SU-DHL-6 (cell line): ENCODE measurements around the gene AKT3.

Experiments used
- EZH2phosphoT487 ChIP-seq: fragments of 200-600 bp; sonication (generic), shearing (Covaris generic); conservative IDR thresholded peaks from 2 replicates; pipeline ENCODE4 v1.6.1; 2018; ENCODE audit warnings: mild to moderate bottlenecking, antibody characterized with exemption, low read length, moderate library complexity, mixed read lengths
- TF ChIP-seq, protein P1 (sequence below): fragments of 200-600 bp; sonication (generic); IDR thresholded peaks from one replicate; pipeline ENCODE4 v1.5.1; 2017; ENCODE audit warnings: antibody characterized with exemption, mild to moderate bottlenecking, low read length, moderate library complexity; ENCODE audit not compliant: insufficient read depth, poor library complexity, severe bottlenecking

DNA sequence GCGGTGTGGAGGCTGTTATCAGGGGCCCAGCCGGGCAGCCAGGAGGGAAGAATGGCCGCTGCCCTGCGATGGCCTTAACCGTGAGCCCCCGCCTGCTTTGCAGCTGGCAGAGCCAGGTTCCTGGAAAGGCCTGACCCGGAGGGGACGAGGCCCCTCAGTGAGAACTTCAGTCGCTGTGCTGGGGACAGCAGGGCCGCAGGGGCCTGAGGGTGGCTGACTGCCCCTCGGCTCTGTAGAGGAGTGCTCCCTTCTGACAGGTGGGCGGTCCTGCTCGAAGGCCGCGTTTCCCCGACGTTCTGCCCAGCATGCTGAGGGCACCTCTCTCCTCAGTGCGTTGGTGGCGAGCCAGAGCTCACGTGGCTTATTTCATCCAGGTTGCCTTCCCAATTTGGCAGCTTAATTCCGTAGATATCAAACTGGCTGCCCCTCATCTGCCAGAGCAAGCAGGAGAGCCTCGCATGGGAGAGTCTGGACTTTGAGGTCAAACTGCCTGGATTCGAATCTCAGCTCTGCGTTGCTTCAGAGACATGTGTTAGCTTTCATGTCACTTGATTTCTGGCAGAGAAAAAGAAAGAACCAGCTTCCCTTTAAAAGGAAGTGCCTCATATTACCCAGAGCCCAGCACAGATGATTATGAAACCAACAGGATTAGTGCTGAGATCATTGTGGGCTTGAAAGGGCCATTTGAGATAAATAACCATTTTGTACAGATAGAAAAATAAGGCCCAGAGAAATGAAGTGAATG lies 354.4 kb downstream of the AKT3 start:
- TF ChIP-seq, protein P1, sequence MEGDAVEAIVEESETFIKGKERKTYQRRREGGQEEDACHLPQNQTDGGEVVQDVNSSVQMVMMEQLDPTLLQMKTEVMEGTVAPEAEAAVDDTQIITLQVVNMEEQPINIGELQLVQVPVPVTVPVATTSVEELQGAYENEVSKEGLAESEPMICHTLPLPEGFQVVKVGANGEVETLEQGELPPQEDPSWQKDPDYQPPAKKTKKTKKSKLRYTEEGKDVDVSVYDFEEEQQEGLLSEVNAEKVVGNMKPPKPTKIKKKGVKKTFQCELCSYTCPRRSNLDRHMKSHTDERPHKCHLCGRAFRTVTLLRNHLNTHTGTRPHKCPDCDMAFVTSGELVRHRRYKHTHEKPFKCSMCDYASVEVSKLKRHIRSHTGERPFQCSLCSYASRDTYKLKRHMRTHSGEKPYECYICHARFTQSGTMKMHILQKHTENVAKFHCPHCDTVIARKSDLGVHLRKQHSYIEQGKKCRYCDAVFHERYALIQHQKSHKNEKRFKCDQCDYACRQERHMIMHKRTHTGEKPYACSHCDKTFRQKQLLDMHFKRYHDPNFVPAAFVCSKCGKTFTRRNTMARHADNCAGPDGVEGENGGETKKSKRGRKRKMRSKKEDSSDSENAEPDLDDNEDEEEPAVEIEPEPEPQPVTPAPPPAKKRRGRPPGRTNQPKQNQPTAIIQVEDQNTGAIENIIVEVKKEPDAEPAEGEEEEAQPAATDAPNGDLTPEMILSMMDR: no peak
- TF ChIP-seq EZH2phosphoT487: no peak
